Liver (tissue), 3 donors: ENCODE measurements around the gene KAZN.

ENCODE experiments used
- CTCF ChIP-seq: fragments of 150-350 bp; IDR thresholded peaks from 2 replicates; pipeline ENCODE4 v1.5.1; 2017; ENCODE audit warnings: improper control_type of control experiment, low read depth, low read length; ENCODE audit not compliant: missing input control
- GABPA ChIP-seq, 2 donors: IDR thresholded peaks in 1 of 2; conservative IDR thresholded peaks in 1 of 2; 2 replicates each; pipeline ENCODE4 v1.6.1; 2016; ENCODE audit warnings: antibody characterized with exemption in 2 of 2, mild to moderate bottlenecking in 1 of 2, moderate library complexity in 1 of 2
- HNF4A ChIP-seq, 2 donors: conservative IDR thresholded peaks; 2 replicates each; pipeline ENCODE4 v1.6.1; 2016; ENCODE audit warnings: antibody characterized with exemption in 2 of 2, mild to moderate bottlenecking in 2 of 2
- MAX ChIP-seq: IDR thresholded peaks from 2 replicates; pipeline ENCODE4 v1.6.1; 2016; ENCODE audit warnings: antibody characterized with exemption
- RAD21 ChIP-seq, 2 donors: IDR thresholded peaks; 2 replicates each; pipeline ENCODE4 v1.6.1; 2016; ENCODE audit warnings: antibody characterized with exemption in 2 of 2, mild to moderate bottlenecking in 2 of 2
- TAF1 ChIP-seq: conservative IDR thresholded peaks from 2 replicates; pipeline ENCODE4 v1.6.1; 2016; ENCODE audit warnings: antibody characterized with exemption, mild to moderate bottlenecking
- TF ChIP-seq, protein P1 (sequence below): IDR thresholded peaks from 2 replicates; pipeline ENCODE4 v1.6.1; 2016; ENCODE audit warnings: antibody characterized with exemption
- donor health status: healthy.
- donor health status: healthy.

DNA sequence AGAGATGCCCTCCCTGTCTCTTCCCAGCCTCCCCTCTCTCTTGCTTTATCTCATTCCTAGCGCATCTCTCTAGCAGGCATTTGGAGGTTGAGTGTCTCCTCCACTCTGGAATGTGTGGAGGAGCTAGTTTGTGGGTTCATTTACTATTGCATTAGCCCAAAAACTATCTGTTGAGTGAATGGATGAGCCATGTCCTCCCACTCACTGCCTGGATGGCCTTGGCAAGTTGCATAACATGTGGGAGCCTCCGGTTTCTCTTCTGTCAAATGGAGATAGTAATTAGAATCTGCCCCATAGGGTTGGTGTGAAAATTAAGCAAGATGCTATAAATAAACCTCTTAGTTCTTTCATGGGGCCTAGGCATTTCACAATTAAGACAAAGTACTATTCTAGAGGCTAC is 181.8 kb downstream of the KAZN start:
- TF ChIP-seq CTCF (no peak), MAX (no peak), HNF4A (conservative IDR thresholded peaks at IDR 0.05) (no peak), TAF1 (no peak), GABPA (IDR thresholded peaks at IDR 0.05 in 1 of 2, conservative IDR thresholded peaks at IDR 0.05 in 1 of 2) (no peak), RAD21 (IDR thresholded peaks at IDR 0.05) (no peak)
- TF ChIP-seq, protein P1, sequence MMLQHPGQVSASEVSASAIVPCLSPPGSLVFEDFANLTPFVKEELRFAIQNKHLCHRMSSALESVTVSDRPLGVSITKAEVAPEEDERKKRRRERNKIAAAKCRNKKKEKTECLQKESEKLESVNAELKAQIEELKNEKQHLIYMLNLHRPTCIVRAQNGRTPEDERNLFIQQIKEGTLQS: no peak
